Amygdala (tissue), 56 donors: ENCODE measurements around the gene LRRC3B.
A peak's percentile ranks its signal among the peaks of the same experiment; 100 is the strongest.
"Not testable (repeated sequence)": the region's sequence is repeated elsewhere in the genome, so short reads cannot be mapped to it uniquely, and the experiment has no call there.

Experiments
- DNase-seq, 56 donors: peaks; one replicate each; lab custom pipeline; 2025; lab: John Stamatoyannopoulos, UW

The LRRC3B gene

GRCh38 chr3:26622621-26623418, at the start of gene LRRC3B:
Gene LRRC3B, plus strand, starts transcription at chr3:26622772. Its CDS starts 86,901 bp downstream, at chr3:26709673.
- DNase-seq, result peak in 38 of 56 donors; percentile 3 to 67 (median 39)

GRCh38 chr3:26574766-26575165, 47.8 kb upstream of the LRRC3B start:
- DNase-seq, result no peak

GRCh38 chr3:26579116-26579515, 43.5 kb upstream of the LRRC3B start:
- DNase-seq, result no peak

- no peak for DNase-seq
These were observed 35.0 kb upstream of the LRRC3B start for GRCh38 chr3:26587571-26587970.

- no peak for DNase-seq
These were observed 33.6 kb upstream of the LRRC3B start for GRCh38 chr3:26588931-26589330.

GRCh38 chr3:26589678-26590077, 32.9 kb upstream of the LRRC3B start:
- DNase-seq, result no peak

GRCh38 chr3:26590919-26591484, 31.6 kb upstream of the LRRC3B start:
- no peak for DNase-seq

- no peak for DNase-seq
These were observed 30.6 kb upstream of the LRRC3B start for GRCh38 chr3:26591926-26592325.

GRCh38 chr3:26592451-26592850, 30.1 kb upstream of the LRRC3B start:
- DNase-seq, result no peak

GRCh38 chr3:26596335-26596734, 26.2 kb upstream of the LRRC3B start:
- DNase-seq, result no peak

- DNase-seq, result not testable (repeated sequence)
These were observed 19.3 kb upstream of the LRRC3B start for GRCh38 chr3:26603311-26603710.

GRCh38 chr3:26603771-26604170, 18.8 kb upstream of the LRRC3B start:
- DNase-seq, result not testable (repeated sequence)

GRCh38 chr3:26614006-26614685, 8.4 kb upstream of the LRRC3B start:
- no peak for DNase-seq

GRCh38 chr3:26621176-26621575, 1.4 kb upstream of the LRRC3B start:
- no peak for DNase-seq

- DNase-seq, result peak in 8 of 56 donors; percentile 11 to 63 (median 21)
These were observed 509 bp upstream of the LRRC3B start for GRCh38 chr3:26621906-26622620.

GRCh38 chr3:26623419-26624208, 1.0 kb downstream of the LRRC3B start:
- DNase-seq, result peak in 16 of 56 donors; percentile 5 to 74 (median 26)

- peak in 16 of 56 donors; percentile 0 to 44 (median 22) for DNase-seq
These were observed 1.7 kb downstream of the LRRC3B start for GRCh38 chr3:26624209-26624765.

- DNase-seq, result peak in 6 of 56 donors; percentile 1 to 18 (median 9)
These were observed 2.6 kb downstream of the LRRC3B start for GRCh38 chr3:26625187-26625586.

- no peak for DNase-seq
These were observed 4.5 kb downstream of the LRRC3B start for GRCh38 chr3:26627080-26627479.

- no peak for DNase-seq
These were observed 6.3 kb downstream of the LRRC3B start for GRCh38 chr3:26628915-26629314.
